ENCODE results near the gene MAPK6. TPM values are rescaled to one million over a fixed set of nuclear protein-coding genes. Genes with fewer than 3 reads are reported as not detected.

The MAPK6 gene
- total and polyA plus RNA-seq, 9 of the 15 experiments (the other 6 are each of a cell fraction or from before 2014, with no cell fraction given) = 28.5 to 97.1 (median 74.0) TPM

- TF ChIP-seq MGA (IDR thresholded peaks at IDR 0.05) = no peak
- TF ChIP-seq ZNF408 (CRISPR knock-in tag; IDR thresholded peaks at IDR 0.05; ENCODE audit: low read depth) = no peak
- peak; percentile 67 for TF ChIP-seq NFE2 (IDR thresholded peaks at IDR 0.05; ENCODE audit: low read depth)
- no peak for TF ChIP-seq AFF4 (CRISPR knock-in tag; IDR thresholded peaks at IDR 0.05)
- no peak for TF ChIP-seq NBN (IDR thresholded peaks at IDR 0.05; ENCODE audit: low read depth)
- no peak for TF ChIP-seq HMG20B (CRISPR knock-in tag; IDR thresholded peaks at IDR 0.05)
- TF ChIP-seq ZNF324 (CRISPR knock-in tag; IDR thresholded peaks at IDR 0.05) = no peak
- no peak for TF ChIP-seq JUND (IDR thresholded peaks at IDR 0.05; ENCODE audit: borderline replicate concordance, low read depth, low read length)
- TF ChIP-seq JUND (tag; IDR thresholded peaks at IDR 0.05; ENCODE audit: borderline replicate concordance, low read depth, low read length) = no peak
- TF ChIP-seq MBD2 (IDR thresholded peaks at IDR 0.05; ENCODE audit: borderline replicate concordance, low read depth) = no peak
- no peak for TF ChIP-seq MAZ (CRISPR knock-in tag; conservative IDR thresholded peaks at IDR 0.05 in 1 of 2, IDR thresholded peaks at IDR 0.05 in 1 of 2)
- no peak for TF ChIP-seq NONO (IDR thresholded peaks at IDR 0.05; ENCODE audit: low read depth in 2 of 2, low read length in 1 of 2)
- no peak for TF ChIP-seq EP400 (IDR thresholded peaks at IDR 0.05)
Observed at GRCh38 chr15:52095597-52096262, 76.7 kb downstream of the MAPK6 start (continued).

Measured in K562 (cell line).